Measurements from ENCODE around the gene NACA. TPM values are rescaled to one million over a fixed set of nuclear protein-coding genes. Genes with fewer than 3 reads are reported as not detected.

Gene NACA
- total RNA-seq, 1 donor from 2014 or later = 1,274 TPM

- intact Hi-C loops (cut with DNase I) = no loop called here
- no peaks in the 10 kb centered on the region for H3K9me3 ChIP-seq
- no peak for DNase-seq (ENCODE audit: extremely low spot score in 2 of 2)
- peak overlapping the region; percentile 97 for H3K27ac ChIP-seq
- H3K36me3 ChIP-seq = peaks cover 0 to 19% of the 10 kb centered on the region in 2 donors
- no peaks in the 10 kb centered on the region for H3K27me3 ChIP-seq
- TF ChIP-seq POLR2A (IDR thresholded peaks at IDR 0.05) = no peak
- TF ChIP-seq, protein P1, sequence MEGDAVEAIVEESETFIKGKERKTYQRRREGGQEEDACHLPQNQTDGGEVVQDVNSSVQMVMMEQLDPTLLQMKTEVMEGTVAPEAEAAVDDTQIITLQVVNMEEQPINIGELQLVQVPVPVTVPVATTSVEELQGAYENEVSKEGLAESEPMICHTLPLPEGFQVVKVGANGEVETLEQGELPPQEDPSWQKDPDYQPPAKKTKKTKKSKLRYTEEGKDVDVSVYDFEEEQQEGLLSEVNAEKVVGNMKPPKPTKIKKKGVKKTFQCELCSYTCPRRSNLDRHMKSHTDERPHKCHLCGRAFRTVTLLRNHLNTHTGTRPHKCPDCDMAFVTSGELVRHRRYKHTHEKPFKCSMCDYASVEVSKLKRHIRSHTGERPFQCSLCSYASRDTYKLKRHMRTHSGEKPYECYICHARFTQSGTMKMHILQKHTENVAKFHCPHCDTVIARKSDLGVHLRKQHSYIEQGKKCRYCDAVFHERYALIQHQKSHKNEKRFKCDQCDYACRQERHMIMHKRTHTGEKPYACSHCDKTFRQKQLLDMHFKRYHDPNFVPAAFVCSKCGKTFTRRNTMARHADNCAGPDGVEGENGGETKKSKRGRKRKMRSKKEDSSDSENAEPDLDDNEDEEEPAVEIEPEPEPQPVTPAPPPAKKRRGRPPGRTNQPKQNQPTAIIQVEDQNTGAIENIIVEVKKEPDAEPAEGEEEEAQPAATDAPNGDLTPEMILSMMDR (IDR thresholded peaks at IDR 0.05) = no peak
- no peak for TF ChIP-seq POLR2AphosphoS5 (IDR thresholded peaks at IDR 0.05; ENCODE audit: insufficient read depth in 1 of 2, low read depth in 1 of 2)
- H3K4me3 ChIP-seq = no peak overlapping the region
- H3K4me1 ChIP-seq = peaks cover 86% of the 10 kb centered on the region
These were observed 4.4 kb downstream of the NACA start for GRCh38 chr12:56720731-56721151.

- Histone ChIP-seq H3K4me3 (no peak overlapping the region), H3K27ac (peak overlapping the region; percentile 53), H3K27me3 (no peaks in the 10 kb centered on the region), H3K4me1 (peaks cover 94% of the 10 kb centered on the region), H3K36me3 (peaks cover 0 to 28% of the 10 kb centered on the region in 2 donors), H3K9me3 (no peaks in the 10 kb centered on the region)
- intact Hi-C loops (cut with DNase I) = no loop called here
- TF ChIP-seq POLR2A (IDR thresholded peaks at IDR 0.05) (no peak), POLR2AphosphoS5 (IDR thresholded peaks at IDR 0.05; ENCODE audit: insufficient read depth in 1 of 2, low read depth in 1 of 2) (no peak)
- TF ChIP-seq, protein P1 (IDR thresholded peaks at IDR 0.05) = no peak
- no peak for DNase-seq (ENCODE audit: extremely low spot score in 2 of 2)
These were observed 6.0 kb downstream of the NACA start for GRCh38 chr12:56719056-56719455.

DNA sequence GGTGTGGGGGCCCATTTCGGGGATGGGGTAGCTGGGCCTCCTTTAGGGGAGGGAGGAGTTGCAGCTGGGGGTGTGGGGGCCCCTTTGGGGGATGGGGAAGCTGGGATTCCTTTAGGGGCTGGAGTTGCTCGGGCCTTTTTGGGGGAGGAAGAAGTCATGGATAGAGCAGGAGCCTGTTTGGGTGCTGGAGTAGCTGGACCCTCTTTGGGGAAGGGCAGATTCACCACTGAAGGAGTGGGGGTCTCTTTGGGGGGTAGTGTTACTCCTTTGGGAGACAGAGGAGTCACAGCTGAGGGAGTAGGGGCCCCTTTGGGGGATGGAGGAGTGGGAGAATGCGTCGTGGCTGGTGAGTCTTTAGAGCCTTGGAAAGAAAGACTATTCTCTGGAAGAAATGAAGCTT, 6.5 kb downstream of the NACA start:
- no peak for DNase-seq (ENCODE audit: extremely low spot score in 2 of 2)
- intact Hi-C loops (cut with DNase I) = no loop called here
- H3K36me3 ChIP-seq = peaks cover 0 to 32% of the 10 kb centered on the region in 2 donors
- H3K27ac ChIP-seq = peak overlapping the region; percentile 53
- TF ChIP-seq POLR2A (IDR thresholded peaks at IDR 0.05) (no peak), POLR2AphosphoS5 (IDR thresholded peaks at IDR 0.05; ENCODE audit: insufficient read depth in 1 of 2, low read depth in 1 of 2) (no peak)
- TF ChIP-seq, protein P1 (IDR thresholded peaks at IDR 0.05) = no peak
- H3K9me3 ChIP-seq = no peaks in the 10 kb centered on the region
- no peaks in the 10 kb centered on the region for H3K27me3 ChIP-seq
- H3K4me1 ChIP-seq = peaks cover 90% of the 10 kb centered on the region
- H3K4me3 ChIP-seq = no peak overlapping the region

- Histone ChIP-seq H3K4me3 (no peak overlapping the region), H3K4me1 (peaks cover 85% of the 10 kb centered on the region), H3K36me3 (peaks cover 3 to 37% of the 10 kb centered on the region in 2 donors), H3K27ac (peak overlapping the region; percentile 53), H3K27me3 (no peaks in the 10 kb centered on the region), H3K9me3 (no peaks in the 10 kb centered on the region)
- TF ChIP-seq POLR2AphosphoS5 (IDR thresholded peaks at IDR 0.05; ENCODE audit: insufficient read depth in 1 of 2, low read depth in 1 of 2) = no peak
- no peak for TF ChIP-seq POLR2A (IDR thresholded peaks at IDR 0.05)
- TF ChIP-seq, protein P1 (IDR thresholded peaks at IDR 0.05) = no peak
- DNase-seq (ENCODE audit: extremely low spot score in 2 of 2) = no peak
- intact Hi-C loops (cut with DNase I) = no loop called here
These were observed 7.0 kb downstream of the NACA start for GRCh38 chr12:56718149-56718548.

DNA sequence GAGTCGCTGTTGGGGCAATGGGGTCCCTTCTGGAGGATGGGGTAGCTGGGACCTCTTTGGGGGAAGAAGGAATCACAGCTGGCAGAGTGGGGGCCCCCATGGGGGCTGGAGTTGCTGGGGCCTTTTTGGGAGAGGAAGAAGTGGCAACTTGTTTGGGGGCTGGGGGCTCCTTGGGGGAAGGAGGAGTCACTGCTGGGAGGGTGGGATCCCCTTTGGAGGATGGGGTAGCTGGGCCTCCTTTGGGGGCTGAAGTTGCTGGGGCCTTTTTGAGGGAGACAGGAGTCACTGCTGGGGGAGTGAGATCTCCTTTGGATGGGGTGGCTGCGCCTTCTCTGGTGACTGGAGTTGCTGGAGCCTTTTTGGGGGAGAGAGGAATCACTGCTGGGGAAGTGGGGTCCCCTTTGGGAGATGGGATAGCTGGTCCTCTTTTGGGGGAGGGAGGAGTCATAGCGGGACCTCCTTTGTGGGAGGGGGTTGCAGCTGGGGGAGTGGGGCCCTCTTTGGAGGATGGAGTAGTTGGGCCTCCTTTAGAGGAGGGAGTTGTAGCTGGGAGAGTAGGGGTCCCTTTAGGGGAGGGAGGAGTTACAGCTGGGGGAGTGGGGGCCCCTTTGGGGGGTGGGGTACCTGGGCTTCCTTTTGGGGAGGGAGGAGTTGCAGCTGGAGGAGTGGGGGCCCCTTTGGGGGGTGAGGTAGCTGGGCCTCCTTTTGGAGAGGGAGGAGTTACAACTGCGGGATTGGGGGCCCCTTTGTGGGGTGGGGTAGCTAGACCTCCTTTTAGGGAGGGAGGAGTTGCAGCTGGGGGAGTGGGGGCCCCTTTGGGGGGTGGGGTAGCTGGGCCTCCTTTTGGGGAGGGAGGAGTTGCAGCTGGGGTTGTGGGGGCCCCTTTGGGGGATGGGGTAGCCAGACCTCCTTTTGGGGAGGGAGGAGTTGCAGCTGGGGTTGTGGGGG, 7.9 kb downstream of the NACA start:
- TF ChIP-seq POLR2AphosphoS5 (IDR thresholded peaks at IDR 0.05; ENCODE audit: insufficient read depth in 1 of 2, low read depth in 1 of 2) (no peak), POLR2A (IDR thresholded peaks at IDR 0.05) (no peak)
- TF ChIP-seq, protein P1 (IDR thresholded peaks at IDR 0.05) = no peak
- Histone ChIP-seq H3K27me3 (no peaks in the 10 kb centered on the region), H3K27ac (peak overlapping the region; percentile 33), H3K36me3 (peaks cover 10 to 46% of the 10 kb centered on the region in 2 donors), H3K4me3 (no peak overlapping the region), H3K9me3 (no peaks in the 10 kb centered on the region), H3K4me1 (peaks cover 76% of the 10 kb centered on the region)
- intact Hi-C loops (cut with DNase I) = no loop called here
- DNase-seq (ENCODE audit: extremely low spot score in 2 of 2) = no peak

Data from vagina (tissue), 2 donors.